ENCODE results near the gene BOD1L1.

Gene BOD1L1

DNA sequence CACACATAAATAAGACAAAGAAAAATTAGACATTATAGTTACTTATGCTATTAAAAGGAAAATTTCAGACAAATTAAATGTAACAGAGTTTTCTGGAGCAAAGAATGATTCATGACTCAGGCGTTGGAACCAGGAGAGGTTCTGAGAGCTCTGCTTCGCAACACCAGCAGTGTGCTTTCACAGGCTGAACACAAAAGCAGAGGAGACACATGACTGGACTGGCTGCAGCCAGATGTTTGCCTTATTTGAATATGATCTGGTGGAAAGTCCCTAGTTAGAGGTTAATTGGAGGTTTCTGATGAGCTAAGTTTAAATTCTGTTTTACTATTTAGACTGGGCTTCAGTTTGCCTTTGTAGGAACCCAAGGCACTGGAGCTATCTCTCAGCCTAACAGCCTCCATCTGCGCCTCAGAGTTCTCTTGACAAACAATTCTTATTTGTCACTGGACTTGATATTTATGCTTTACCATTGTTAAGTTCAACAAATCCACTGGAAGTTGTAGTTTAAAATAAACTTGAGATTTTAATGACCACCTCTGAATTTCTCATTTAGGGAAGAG, 16.2 kb downstream of the BOD1L1 start:
- ATAC-seq (replicated peaks) (no peak), DNase-seq (no peak)
- no peaks in the 10 kb centered on the region for H3K27me3 Mint-ChIP-seq
- no peak overlapping the region for H3K4me3 Mint-ChIP-seq
- peaks cover 64% of the 10 kb centered on the region for H3K36me3 Mint-ChIP-seq (ENCODE audit: insufficient read depth)
- H3K27ac Mint-ChIP-seq, result peak overlapping the region in 1 of 2 donors; percentile 5
- H3K9me3 Mint-ChIP-seq, result no peaks in the 10 kb centered on the region
- H3K4me1 Mint-ChIP-seq (ENCODE audit: low read depth in 2 of 2), result peaks cover 11 to 12% of the 10 kb centered on the region in 2 donors

- H3K9me3 Mint-ChIP-seq, result no peaks in the 10 kb centered on the region
- no peak overlapping the region for H3K4me3 Mint-ChIP-seq
- DNase-seq (no peak), ATAC-seq (replicated peaks) (no peak)
- H3K27ac Mint-ChIP-seq, result no peak overlapping the region
- peaks cover 62% of the 10 kb centered on the region for H3K36me3 Mint-ChIP-seq (ENCODE audit: insufficient read depth)
- peaks cover 1 to 4% of the 10 kb centered on the region in 2 donors for H3K4me1 Mint-ChIP-seq (ENCODE audit: low read depth in 2 of 2)
- no peaks in the 10 kb centered on the region for H3K27me3 Mint-ChIP-seq
Measured at GRCh38 chr4:13605330-13605729, 22.2 kb downstream of the BOD1L1 start.

GRCh38 chr4:13601848-13602247, 25.7 kb downstream of the BOD1L1 start:
- DNase-seq (no peak), ATAC-seq (replicated peaks) (no peak)
- Mint-ChIP-seq H3K36me3 (ENCODE audit: insufficient read depth) (peaks cover 46% of the 10 kb centered on the region), H3K4me1 (ENCODE audit: low read depth in 2 of 2) (peaks cover 4 to 6% of the 10 kb centered on the region in 2 donors), H3K27me3 (no peaks in the 10 kb centered on the region), H3K27ac (peak overlapping the region in 1 of 2 donors; percentile 21), H3K9me3 (no peaks in the 10 kb centered on the region), H3K4me3 (no peak overlapping the region)

DNA sequence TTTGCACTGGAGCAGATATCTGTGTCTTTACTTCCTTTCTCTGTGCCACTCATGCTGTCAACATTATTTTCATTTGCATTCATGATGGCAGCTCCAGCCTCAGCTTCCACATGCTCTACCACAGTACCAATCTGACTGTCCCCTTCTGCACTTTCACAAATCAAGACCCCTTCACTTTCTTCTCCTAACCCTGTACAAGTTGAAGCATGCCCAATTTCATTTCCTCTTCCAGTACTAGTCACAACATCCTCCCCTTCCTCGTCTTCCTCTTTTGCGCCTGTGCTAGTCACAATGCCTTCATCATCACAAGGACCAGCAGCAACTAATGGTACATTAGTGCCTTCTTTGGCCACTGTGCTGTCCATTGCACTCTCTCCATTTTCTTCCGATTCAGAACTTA, 26.5 kb downstream of the BOD1L1 start:
- H3K27ac Mint-ChIP-seq, result no peak overlapping the region
- H3K4me1 Mint-ChIP-seq (ENCODE audit: low read depth in 2 of 2), result peaks cover 4 to 6% of the 10 kb centered on the region in 2 donors
- H3K27me3 Mint-ChIP-seq, result no peaks in the 10 kb centered on the region
- ATAC-seq (replicated peaks) (peak; percentile 27), DNase-seq (no peak)
- H3K36me3 Mint-ChIP-seq (ENCODE audit: insufficient read depth), result peaks cover 45% of the 10 kb centered on the region
- no peak overlapping the region for H3K4me3 Mint-ChIP-seq
- H3K9me3 Mint-ChIP-seq, result no peaks in the 10 kb centered on the region

- no peak for DNase-seq
Measured at GRCh38 chr4:13599159-13599558, 28.4 kb downstream of the BOD1L1 start.

GRCh38 chr4:13597604-13598003, 29.9 kb downstream of the BOD1L1 start:
- Mint-ChIP-seq H3K36me3 (ENCODE audit: insufficient read depth) (peaks cover 47% of the 10 kb centered on the region), H3K4me3 (no peak overlapping the region), H3K27ac (no peak overlapping the region), H3K9me3 (no peaks in the 10 kb centered on the region), H3K4me1 (ENCODE audit: low read depth in 2 of 2) (peaks cover 0 to 6% of the 10 kb centered on the region in 2 donors), H3K27me3 (no peaks in the 10 kb centered on the region)
- DNase-seq, result no peak
- ATAC-seq (replicated peaks), result no peak

More at GRCh38 chr4:13599159-13599558, 28.4 kb downstream of the BOD1L1 start:
- no peak for ATAC-seq (replicated peaks)
- H3K27ac Mint-ChIP-seq, result no peak overlapping the region
- peaks cover 0 to 6% of the 10 kb centered on the region in 2 donors for H3K4me1 Mint-ChIP-seq (ENCODE audit: low read depth in 2 of 2)
- peaks cover 53% of the 10 kb centered on the region for H3K36me3 Mint-ChIP-seq (ENCODE audit: insufficient read depth)
- H3K9me3 Mint-ChIP-seq, result no peaks in the 10 kb centered on the region
- H3K4me3 Mint-ChIP-seq, result no peak overlapping the region
- H3K27me3 Mint-ChIP-seq, result no peaks in the 10 kb centered on the region

DNA sequence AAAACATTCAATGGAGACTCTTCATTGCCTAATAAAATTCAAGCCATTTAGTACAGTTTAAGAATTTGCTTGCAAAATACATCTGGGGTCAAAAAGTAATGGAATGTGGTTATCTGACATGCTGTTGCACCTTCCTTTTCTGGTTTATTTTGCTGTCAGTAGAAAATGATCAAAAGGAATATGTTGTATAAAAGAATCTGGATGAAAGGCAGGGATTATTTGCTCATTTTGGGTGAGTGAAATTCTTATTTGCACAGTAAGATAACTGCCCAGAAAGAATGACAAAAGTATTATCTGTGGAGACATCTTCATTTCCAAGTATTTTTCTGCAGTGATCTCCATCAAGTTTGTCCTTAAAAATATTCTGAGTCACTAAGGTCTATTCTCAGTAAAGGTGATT, 30.4 kb downstream of the BOD1L1 start:
- Mint-ChIP-seq H3K4me1 (ENCODE audit: low read depth in 2 of 2) (peaks cover 0 to 6% of the 10 kb centered on the region in 2 donors), H3K9me3 (no peaks in the 10 kb centered on the region), H3K36me3 (ENCODE audit: insufficient read depth) (peaks cover 46% of the 10 kb centered on the region), H3K27me3 (no peaks in the 10 kb centered on the region), H3K27ac (no peak overlapping the region), H3K4me3 (no peak overlapping the region)
- no peak for DNase-seq
- ATAC-seq (replicated peaks), result no peak

DNA sequence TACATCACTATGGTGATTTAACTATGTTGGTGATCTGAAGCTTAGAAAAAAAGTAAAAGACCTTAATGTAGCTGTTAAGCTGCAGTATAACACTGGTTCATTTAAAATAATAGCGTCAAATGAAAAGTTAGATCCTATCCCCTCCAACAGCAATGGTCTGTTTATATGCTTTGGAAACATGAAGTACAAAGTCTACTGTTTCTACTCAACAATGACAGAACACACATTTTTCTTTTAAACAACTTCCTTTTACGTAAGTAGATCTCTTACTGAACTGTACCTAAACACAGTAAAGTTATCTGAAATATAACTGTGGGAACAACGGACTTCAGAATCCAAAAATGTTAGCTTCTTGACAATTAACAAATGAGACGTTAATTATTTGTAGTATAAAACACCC, 35.3 kb downstream of the BOD1L1 start:
- Mint-ChIP-seq H3K4me3 (no peak overlapping the region), H3K27ac (no peak overlapping the region), H3K4me1 (ENCODE audit: low read depth in 2 of 2) (no peaks in the 10 kb centered on the region), H3K27me3 (no peaks in the 10 kb centered on the region), H3K36me3 (ENCODE audit: insufficient read depth) (peaks cover 57% of the 10 kb centered on the region), H3K9me3 (no peaks in the 10 kb centered on the region)
- ATAC-seq (replicated peaks) (no peak), DNase-seq (no peak)

DNA sequence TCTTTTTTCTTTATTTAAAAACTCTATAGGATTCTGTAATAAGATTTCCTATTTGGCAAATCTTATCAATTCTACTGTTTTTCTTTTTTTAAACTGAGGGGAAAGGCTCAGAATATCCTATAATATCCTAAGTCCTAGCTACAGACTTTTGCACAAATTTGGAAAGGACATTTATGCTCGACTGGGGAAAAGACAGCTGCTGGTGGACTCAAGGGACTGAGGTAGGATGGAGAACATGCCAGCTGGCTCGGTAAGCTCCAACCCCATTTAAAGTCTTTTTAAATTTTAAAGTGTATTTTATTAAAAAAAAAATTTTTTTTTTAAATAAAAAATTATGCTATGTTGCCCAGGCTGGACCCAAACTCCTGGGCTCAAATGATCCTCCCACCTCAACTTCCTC, 36.8 kb downstream of the BOD1L1 start:
- no peak overlapping the region for H3K27ac Mint-ChIP-seq
- no peaks in the 10 kb centered on the region for H3K27me3 Mint-ChIP-seq
- ATAC-seq (replicated peaks) (no peak), DNase-seq (no peak)
- H3K4me3 Mint-ChIP-seq, result no peak overlapping the region
- peaks cover 61% of the 10 kb centered on the region for H3K36me3 Mint-ChIP-seq (ENCODE audit: insufficient read depth)
- no peaks in the 10 kb centered on the region for H3K9me3 Mint-ChIP-seq
- H3K4me1 Mint-ChIP-seq (ENCODE audit: low read depth in 2 of 2), result no peaks in the 10 kb centered on the region

GRCh38 chr4:13588954-13589353, 38.6 kb downstream of the BOD1L1 start:
- Mint-ChIP-seq H3K4me3 (no peak overlapping the region), H3K27ac (peak overlapping the region in 1 of 2 donors; percentile 28), H3K36me3 (ENCODE audit: insufficient read depth) (peaks cover 54% of the 10 kb centered on the region), H3K27me3 (no peaks in the 10 kb centered on the region), H3K4me1 (ENCODE audit: low read depth in 2 of 2) (peaks cover 0 to 3% of the 10 kb centered on the region in 2 donors), H3K9me3 (no peaks in the 10 kb centered on the region)
- DNase-seq (no peak), ATAC-seq (replicated peaks) (no peak)

DNA sequence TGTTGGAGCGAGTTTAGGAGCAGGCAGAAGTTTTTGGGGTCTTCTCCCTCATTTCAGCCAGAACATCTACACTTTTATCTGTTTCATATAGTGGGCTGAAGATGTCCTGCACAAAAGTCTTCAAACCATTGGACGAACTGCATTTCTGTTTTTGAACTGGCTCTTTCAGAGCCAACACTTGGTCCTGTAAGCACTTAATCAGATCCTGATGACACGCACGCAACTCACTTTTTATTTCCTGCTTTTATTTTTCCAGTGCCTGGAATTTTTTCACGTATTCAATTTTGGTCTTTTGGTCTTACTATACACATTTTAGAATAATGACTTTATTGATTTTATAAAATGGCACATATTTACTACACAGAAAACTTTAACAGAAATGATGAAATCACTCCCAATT, 43.0 kb downstream of the BOD1L1 start:
- peaks cover 75% of the 10 kb centered on the region for H3K36me3 Mint-ChIP-seq (ENCODE audit: insufficient read depth)
- H3K27me3 Mint-ChIP-seq, result no peaks in the 10 kb centered on the region
- peaks cover 0 to 4% of the 10 kb centered on the region in 2 donors for H3K4me1 Mint-ChIP-seq (ENCODE audit: low read depth in 2 of 2)
- no peaks in the 10 kb centered on the region for H3K9me3 Mint-ChIP-seq
- H3K27ac Mint-ChIP-seq, result no peak overlapping the region
- no peak overlapping the region for H3K4me3 Mint-ChIP-seq
- ATAC-seq (replicated peaks), result no peak
- no peak for DNase-seq

- peaks cover 0 to 4% of the 10 kb centered on the region in 2 donors for H3K4me1 Mint-ChIP-seq (ENCODE audit: low read depth in 2 of 2)
- H3K4me3 Mint-ChIP-seq, result no peak overlapping the region
- no peaks in the 10 kb centered on the region for H3K9me3 Mint-ChIP-seq
- ATAC-seq (replicated peaks), result no peak
- peak overlapping the region in 1 of 2 donors; percentile 77 for H3K27ac Mint-ChIP-seq
- peaks cover 84% of the 10 kb centered on the region for H3K36me3 Mint-ChIP-seq (ENCODE audit: insufficient read depth)
- no peaks in the 10 kb centered on the region for H3K27me3 Mint-ChIP-seq
- no peak for DNase-seq
Measured at GRCh38 chr4:13580036-13580435, 47.5 kb downstream of the BOD1L1 start.

- Mint-ChIP-seq H3K4me1 (ENCODE audit: low read depth in 2 of 2) (no peaks in the 10 kb centered on the region), H3K9me3 (no peaks in the 10 kb centered on the region), H3K27ac (no peak overlapping the region), H3K36me3 (ENCODE audit: insufficient read depth) (peaks cover 85% of the 10 kb centered on the region), H3K27me3 (no peaks in the 10 kb centered on the region), H3K4me3 (no peak overlapping the region)
- ATAC-seq (replicated peaks) (no peak), DNase-seq (no peak)
Measured at GRCh38 chr4:13577660-13578059, 49.9 kb downstream of the BOD1L1 start.

DNA sequence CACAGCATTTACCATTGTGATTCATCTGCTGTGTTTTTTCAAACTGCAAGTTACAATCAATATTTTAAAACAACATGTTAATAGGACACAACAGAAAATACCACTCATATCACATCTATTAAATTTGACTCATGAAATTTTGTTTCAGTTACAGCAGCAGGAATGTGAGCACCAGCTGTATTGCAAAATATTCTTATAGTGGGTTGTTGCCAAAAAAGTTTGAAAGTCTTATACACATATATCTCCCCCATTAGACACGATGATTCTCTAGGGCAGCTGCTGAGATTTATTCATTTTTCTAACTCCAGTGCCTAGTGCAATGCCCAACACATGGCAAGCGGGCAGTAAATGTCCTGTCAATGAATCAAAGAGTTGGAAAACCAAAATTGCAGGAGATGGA, 56.6 kb downstream of the BOD1L1 start:
- ATAC-seq (replicated peaks), result no peak
- Mint-ChIP-seq H3K36me3 (ENCODE audit: insufficient read depth) (peaks cover 46% of the 10 kb centered on the region), H3K27ac (peak overlapping the region in 1 of 2 donors; percentile 10), H3K9me3 (no peaks in the 10 kb centered on the region), H3K4me1 (ENCODE audit: low read depth in 2 of 2) (no peaks in the 10 kb centered on the region), H3K27me3 (no peaks in the 10 kb centered on the region), H3K4me3 (no peak overlapping the region)
- no peak for DNase-seq

DNA sequence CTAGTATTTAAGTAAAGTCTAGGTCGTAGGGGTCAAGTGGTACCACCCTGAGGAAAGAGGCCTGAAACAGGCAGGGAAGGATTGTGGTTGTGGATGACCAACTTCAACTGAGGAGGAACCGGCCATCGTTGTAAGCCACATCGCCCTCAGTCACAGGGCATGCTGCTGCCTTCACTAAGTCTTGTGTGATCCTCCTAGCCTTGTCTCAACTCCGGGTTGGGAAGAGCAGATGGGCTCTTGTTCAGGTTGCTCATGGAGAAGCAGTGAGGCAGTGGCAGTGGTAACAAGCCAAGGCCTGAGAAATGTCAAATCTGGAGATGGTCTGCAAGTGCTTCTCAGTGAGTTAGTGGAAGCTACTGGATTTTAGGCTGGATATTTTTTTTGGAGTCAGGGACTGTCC, 60.4 kb downstream of the BOD1L1 start:
- H3K27ac Mint-ChIP-seq, result no peak overlapping the region
- H3K4me3 Mint-ChIP-seq, result no peak overlapping the region
- DNase-seq, result no peak
- no peaks in the 10 kb centered on the region for H3K4me1 Mint-ChIP-seq (ENCODE audit: low read depth in 2 of 2)
- H3K36me3 Mint-ChIP-seq (ENCODE audit: insufficient read depth), result peaks cover 16% of the 10 kb centered on the region
- no peaks in the 10 kb centered on the region for H3K27me3 Mint-ChIP-seq
- no peak for ATAC-seq (replicated peaks)
- no peaks in the 10 kb centered on the region for H3K9me3 Mint-ChIP-seq
